DMS153 treated with DMSO at 0.1 percent for 48 hours (cell line): Measurements from ENCODE around the gene PDE11A.
"Not testable (repeated sequence)": the region's sequence is repeated elsewhere in the genome, so short reads cannot be mapped to it uniquely, and the experiment has no call there.

Source experiments
- DNase-seq: peaks from one replicate; lab custom pipeline; 2025; ENCODE audit not compliant: unreplicated experiment; lab: John Stamatoyannopoulos, UW

Gene PDE11A

DNA sequence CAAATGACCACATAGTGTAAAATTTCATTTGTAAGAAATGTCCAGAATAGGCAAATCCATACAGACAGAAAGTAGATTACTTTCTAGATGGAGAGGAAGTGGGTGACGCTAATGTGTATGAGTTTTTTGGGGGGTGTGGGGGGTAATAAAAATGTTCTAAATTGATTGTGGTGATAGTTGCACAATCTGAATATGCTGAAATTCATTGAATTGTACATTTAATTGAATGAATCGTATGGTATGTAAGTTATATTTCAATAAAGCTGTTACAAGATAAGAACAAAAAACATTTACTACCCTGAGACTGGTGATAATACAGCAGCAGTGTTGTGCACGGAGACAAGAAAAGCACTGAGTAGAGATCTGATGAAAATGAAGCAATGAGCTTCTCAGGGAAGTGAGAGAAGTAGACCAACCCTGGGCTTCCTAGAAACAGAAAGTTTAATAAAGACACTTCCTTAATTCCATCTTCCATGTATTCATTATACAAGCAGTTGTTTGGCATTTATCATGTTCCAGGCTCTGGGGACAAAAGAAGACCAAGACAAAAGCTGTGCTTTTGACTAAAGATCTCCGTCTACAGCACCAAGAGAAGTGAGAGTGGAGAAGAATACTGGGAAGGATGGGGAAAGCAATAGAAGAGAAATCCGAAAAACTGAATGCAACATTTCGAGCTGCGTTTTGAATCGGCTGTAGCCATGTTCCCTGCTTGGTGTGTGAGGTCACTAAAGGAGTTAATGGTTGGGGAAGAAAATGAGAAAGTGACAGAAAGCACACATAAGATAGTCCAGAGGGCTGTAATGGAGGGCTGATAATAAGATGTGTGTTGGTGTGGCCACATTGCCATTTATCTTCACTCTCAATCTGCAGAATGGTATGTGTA is 1.8 kb upstream of the PDE11A start:
- no peak for DNase-seq

DNA sequence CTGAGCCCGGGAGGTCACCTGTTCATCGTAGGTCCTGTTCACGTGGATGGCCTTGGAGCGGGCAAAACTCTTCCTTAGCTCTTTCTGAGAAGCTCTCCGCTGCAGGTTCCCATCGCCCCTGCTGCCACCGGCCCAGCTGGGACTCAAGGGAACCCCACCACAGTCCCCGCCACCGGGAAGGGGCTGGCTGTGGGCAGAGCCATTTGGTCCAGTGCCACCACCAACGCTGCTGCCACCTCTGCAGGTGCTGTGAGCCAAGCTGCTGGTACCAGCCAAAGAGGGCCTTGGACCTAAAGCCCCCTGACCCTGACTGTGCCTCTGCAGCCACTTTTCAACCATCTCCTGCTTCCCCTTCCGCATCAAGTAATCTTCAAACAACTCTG is 586 bp downstream of the PDE11A start:
- DNase-seq, result no peak

DNA sequence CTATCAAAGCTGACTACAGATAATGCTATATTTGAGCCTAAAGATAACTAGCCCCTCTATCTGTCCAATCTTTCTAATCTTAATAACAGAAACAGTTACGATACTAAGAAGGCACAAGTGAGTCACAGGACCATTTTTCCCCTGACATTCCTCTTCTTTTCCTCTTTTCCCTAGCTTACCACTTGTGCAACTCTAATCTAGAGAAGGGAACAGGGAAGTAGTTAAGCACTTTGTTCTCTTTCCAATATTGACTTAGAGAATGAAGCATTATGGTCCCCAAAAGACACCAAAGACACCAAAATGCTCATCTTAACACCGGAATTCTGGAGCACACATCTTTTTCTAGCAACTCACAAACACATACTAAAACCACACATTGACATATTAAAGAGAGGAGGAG is 1.8 kb downstream of the PDE11A start:
- DNase-seq, result no peak

GRCh38 chr2:178069551-178069950 is 3.0 kb downstream of the PDE11A start:
- no peak for DNase-seq

DNA sequence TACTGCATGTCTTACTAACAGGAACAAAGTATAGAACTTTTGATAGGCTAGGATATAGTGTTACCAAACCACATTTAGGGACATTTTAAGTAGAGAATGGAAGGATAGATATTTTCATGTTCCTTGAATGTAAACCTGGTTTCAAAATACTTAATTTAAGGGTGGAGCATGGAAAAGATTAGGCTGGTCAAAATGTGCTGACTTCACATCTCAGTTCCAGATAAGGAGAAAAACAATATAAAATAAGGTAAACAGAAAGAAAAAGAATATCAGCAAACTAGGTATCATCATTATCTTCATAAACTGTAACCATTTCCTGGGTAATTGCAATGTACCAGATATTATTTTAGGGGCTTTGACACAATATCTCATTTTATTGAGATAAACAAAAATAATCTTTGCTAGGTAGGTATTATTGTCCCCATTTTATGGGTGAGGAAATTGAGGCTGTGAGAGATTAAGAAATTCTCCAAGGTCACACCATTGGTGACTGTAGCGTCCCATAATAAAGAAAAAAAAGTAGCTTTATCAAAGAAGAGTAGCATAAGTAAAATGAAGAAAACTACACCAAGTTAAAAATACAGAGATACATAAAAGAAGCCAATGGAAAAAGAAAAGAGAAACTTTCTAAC is 3.6 kb downstream of the PDE11A start:
- no peak for DNase-seq

DNA sequence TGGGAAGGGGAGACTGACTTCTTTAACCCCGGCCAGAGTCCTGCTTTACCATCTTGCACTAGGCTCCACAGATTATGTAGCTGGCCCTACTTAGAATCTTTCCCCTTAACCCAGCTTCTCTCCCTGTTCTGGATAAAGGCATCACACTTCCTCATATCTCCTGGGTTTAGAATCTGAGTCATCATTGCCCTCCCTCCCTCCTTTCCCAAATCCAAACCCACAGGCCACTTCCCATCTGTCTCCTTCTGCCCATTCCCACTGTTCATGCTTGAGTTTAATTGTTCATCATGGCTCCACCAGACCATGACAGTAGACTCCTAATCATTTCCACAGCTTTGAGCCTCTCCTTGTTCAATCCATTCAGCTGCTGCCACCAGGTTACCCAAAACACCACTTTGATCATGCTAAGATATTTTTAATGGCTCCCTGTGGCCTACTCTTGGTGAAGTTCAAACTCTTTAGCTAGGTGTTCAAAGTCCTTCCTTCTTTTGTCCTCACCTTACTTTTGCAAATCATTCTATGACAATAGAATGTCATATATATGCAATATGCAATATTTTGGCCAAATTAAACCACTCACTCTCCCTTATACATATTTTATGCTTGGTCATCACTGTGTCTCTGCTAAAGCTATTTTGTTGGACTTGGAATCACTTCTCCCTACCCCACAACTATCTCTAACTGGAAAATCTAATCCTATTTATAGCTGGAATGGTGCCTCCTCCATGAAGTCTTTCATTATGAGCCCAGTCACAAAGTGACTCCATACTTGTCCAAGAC is 5.5 kb downstream of the PDE11A start:
- no peak for DNase-seq

DNA sequence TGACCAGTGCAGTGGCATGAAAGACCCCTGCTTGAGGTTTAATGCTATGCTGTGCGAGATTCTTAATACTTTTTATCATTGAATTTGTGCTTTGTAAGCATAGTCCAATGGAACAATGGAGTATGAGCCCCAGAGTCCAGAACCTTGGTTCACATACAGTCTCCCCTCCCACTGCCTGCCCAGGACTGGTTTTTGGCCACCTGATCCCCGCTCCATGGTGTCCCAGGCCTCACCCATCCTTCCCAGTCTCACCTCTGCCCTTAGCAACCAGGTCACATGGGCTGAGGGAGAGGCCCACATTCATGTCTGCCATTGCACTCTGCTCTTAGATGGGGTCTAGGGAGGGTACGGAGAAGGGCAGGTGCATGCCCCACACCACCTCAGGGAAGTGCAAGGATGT is 6.3 kb downstream of the PDE11A start:
- no peak for DNase-seq

DNA sequence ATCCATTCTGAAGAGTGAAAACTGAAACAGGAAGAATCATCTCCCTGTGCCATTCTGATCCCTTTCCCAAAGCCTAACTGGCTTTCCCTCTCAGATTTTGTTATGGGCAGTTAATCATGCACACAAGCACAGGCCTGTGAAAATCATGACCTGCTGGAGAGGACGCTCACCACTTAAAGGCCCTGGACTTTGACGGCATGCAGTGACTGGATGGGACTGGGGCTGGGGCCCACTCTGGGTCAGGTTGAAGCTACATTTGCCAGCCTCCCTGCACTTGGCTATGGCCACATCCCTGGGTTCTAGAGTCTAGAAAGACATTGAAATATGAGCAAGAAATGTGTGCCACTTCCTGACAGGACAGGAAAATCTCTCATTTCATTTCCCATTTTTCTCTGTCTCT is 12.9 kb downstream of the PDE11A start:
- no peak for DNase-seq

DNA sequence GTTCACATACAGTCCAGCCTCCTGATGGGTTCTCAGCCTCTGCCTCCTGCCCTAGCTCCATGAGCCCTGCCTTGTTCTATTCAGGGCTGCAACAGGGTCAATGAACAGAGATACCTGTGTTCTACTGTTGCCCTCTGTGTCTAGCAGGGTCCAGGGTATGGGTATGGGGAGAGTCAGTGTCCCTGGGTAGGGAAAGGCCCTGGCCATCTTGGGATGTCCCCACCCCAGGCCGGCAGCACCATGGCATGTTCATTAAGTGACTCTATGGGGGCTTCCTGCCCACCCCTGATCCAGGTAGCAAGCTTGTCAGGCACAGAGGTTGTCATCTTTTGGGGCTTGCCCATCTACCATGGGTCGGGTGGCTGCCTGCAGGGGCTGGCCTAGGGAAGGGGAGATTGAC is 13.5 kb downstream of the PDE11A start:
- DNase-seq, result no peak

DNA sequence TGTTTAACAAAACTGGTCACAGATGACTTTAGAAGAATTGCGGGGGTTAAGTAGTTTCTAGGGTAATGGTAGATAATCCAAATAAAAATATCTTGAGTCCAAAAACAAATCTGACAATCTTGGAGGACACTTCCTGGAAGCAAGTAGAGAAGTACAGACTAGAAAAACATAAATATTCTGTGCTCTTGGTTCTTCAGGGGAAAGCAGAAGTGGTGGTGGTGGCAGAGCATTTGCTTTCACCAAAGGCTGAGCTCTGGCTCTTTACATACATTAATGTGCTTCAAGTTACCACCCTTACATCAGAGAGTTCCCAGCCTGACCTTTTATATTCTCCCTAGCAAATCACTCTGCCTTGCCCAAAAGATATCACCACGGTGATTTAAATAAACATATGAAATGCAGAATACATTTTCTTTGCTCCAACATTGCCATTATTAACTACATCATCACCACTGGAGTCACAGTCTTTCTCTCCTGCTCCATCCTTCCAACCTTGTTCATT is 15.3 kb downstream of the PDE11A start:
- no peak for DNase-seq

- no peak for DNase-seq
These were observed 16.2 kb downstream of the PDE11A start for GRCh38 chr2:178056345-178056744.

GRCh38 chr2:178051257-178051656 is 21.3 kb downstream of the PDE11A start:
- DNase-seq, result not testable (repeated sequence)

- no peak for DNase-seq
These were observed 25.2 kb downstream of the PDE11A start for GRCh38 chr2:178047391-178047790.

DNA sequence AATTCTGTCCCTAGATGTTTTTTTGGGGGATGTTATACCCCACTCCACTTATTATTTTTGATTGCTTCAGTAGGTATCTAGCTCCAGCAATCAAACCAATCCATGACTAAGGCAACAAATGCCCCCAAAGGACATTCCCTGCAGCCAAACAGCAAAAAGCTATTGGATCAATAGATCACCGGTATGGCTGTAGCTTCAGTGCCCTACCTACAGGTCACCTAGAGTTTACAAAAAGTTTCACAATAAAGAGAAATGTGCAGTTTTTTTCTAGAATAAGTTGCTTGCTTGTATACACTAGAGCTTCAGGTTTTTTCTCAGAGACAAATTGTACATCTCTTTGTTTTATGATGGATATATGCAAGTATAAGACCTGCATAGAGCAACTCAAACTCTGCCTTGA is 27.7 kb downstream of the PDE11A start:
- no peak for DNase-seq

GRCh38 chr2:178043266-178043665 is 29.3 kb downstream of the PDE11A start:
- DNase-seq, result no peak

GRCh38 chr2:178033583-178033982 is 39.0 kb downstream of the PDE11A start:
- not testable (repeated sequence) for DNase-seq

DNA sequence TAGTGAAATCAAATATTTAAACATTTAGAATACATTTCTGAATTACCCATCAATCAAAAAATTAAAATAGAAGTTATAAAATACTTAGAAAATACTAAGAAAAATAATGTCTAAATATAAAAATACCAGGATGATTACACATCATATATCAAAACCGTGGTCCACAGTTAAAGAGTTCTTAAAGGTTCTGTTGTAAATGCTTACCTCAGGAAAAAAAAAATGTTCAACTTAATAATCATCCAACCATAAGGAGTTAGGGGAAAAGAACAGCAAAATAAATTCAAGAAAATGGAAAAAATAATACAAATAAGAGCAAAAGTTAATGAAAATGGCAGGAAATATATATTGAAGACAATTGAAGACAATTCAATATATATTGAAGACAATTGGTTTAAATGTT is 43.2 kb downstream of the PDE11A start:
- DNase-seq, result no peak

DNA sequence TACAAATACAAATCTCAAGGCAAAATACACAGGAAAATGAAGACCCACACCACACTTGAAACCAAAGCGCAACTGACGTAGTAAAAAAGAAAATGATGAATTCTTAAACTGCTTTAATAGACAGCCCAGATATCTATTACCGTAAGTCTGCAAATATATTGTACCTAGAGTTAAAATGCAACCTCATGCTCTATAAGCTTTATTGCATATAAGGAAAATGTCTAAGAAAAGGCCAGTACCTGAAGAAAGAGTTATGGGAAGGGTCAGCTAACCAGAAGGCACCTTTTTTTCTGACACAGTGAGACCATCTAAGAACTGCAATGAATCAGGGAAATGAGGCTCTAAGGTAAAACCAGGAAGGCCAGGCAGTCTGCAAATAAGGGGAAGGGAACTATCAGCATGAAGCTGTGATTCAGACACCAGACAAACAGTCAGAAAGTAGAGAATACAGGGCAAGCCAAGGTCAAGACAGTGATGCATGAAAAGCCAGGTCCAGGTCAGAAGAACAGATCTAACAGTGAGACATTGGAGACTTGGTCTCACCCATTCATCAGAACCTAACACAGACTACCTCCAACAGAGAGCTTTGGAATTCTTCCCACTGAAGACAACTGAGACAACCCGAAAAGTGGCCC is 46.9 kb downstream of the PDE11A start:
- DNase-seq, result no peak

DNA sequence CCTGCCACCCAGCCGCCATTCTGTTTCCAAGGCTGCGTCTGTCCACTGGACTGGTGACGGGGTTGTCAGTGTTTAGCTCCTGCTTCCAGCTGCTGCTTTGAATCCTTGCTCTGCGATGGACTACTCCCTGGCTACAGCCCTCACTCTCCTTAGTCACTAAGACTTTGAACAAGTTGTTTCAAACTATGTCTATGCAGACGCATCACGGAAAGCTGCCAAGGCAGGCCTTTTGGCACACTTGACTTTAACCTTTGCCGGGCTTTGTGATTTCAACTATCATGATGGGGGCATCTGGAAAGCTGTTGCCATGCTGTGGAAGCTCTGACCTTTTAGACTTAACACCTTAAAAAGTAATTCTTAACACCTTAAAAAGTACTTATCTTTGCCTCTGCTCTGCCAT is 54.4 kb downstream of the PDE11A start:
- DNase-seq, result no peak

GRCh38 chr2:178016612-178017011 is 56.0 kb downstream of the PDE11A start:
- no peak for DNase-seq

DNA sequence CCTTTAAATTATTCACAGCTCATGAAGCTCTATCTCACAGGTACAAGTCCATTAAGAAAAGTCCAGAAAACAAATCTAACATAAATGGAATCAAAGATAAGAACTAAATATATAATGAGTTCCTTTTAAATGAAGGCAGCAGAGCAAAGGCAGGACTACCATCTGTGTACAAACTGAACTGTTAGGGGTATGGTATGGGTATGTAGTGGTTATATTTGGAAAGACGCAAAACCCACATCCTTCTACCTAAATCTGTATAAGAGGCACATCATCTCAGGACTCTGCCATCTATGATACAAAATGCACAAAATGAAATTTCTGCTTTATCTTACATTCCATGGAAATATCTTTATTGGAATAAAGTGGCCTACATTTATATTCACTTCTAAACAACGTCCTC is 59.9 kb downstream of the PDE11A start:
- DNase-seq, result no peak
